Measurements from ENCODE around the gene SCNN1A.

Gene SCNN1A

GRCh38 chr12:6394398-6394797, 19.0 kb upstream of the SCNN1A start:
- H3K4me3 ChIP-seq (ENCODE audit: control insufficient read depth, low read depth, low read length) = no peak overlapping the region
- DNase-seq (ENCODE audit: low read depth) = no peak
- TF ChIP-seq CTCF (conservative IDR thresholded peaks at IDR 0.05; ENCODE audit: control insufficient read depth, insufficient read depth, low read depth, low read length) = no peak

- no peak for DNase-seq (ENCODE audit: low read depth)
- no peak overlapping the region for H3K4me3 ChIP-seq (ENCODE audit: control insufficient read depth, low read depth, low read length)
- TF ChIP-seq CTCF (conservative IDR thresholded peaks at IDR 0.05; ENCODE audit: control insufficient read depth, insufficient read depth, low read depth, low read length) = no peak
These were observed 17.7 kb upstream of the SCNN1A start for GRCh38 chr12:6393109-6393508.

- H3K4me3 ChIP-seq (ENCODE audit: control insufficient read depth, low read depth, low read length) = no peak overlapping the region
- TF ChIP-seq CTCF (conservative IDR thresholded peaks at IDR 0.05; ENCODE audit: control insufficient read depth, insufficient read depth, low read depth, low read length) = no peak
- no peak for DNase-seq (ENCODE audit: low read depth)
These were observed 17.1 kb upstream of the SCNN1A start for GRCh38 chr12:6392504-6392903.

GRCh38 chr12:6391013-6391412, 15.7 kb upstream of the SCNN1A start:
- TF ChIP-seq CTCF (conservative IDR thresholded peaks at IDR 0.05; ENCODE audit: control insufficient read depth, insufficient read depth, low read depth, low read length) = no peak
- no peak for DNase-seq (ENCODE audit: low read depth)
- no peak overlapping the region for H3K4me3 ChIP-seq (ENCODE audit: control insufficient read depth, low read depth, low read length)

- no peak for DNase-seq (ENCODE audit: low read depth)
- no peak for TF ChIP-seq CTCF (conservative IDR thresholded peaks at IDR 0.05; ENCODE audit: control insufficient read depth, insufficient read depth, low read depth, low read length)
- no peak overlapping the region for H3K4me3 ChIP-seq (ENCODE audit: control insufficient read depth, low read depth, low read length)
These were observed 14.9 kb upstream of the SCNN1A start for GRCh38 chr12:6390084-6390799.

GRCh38 chr12:6387541-6387940, 12.2 kb upstream of the SCNN1A start:
- H3K4me3 ChIP-seq (ENCODE audit: control insufficient read depth, low read depth, low read length) = no peak overlapping the region
- no peak for DNase-seq (ENCODE audit: low read depth)
- no peak for TF ChIP-seq CTCF (conservative IDR thresholded peaks at IDR 0.05; ENCODE audit: control insufficient read depth, insufficient read depth, low read depth, low read length)

- H3K4me3 ChIP-seq (ENCODE audit: control insufficient read depth, low read depth, low read length) = no peak overlapping the region
- no peak for DNase-seq (ENCODE audit: low read depth)
- no peak for TF ChIP-seq CTCF (conservative IDR thresholded peaks at IDR 0.05; ENCODE audit: control insufficient read depth, insufficient read depth, low read depth, low read length)
These were observed 11.1 kb upstream of the SCNN1A start for GRCh38 chr12:6386491-6386890.
